ENCODE results near the gene OR6B2. TPM values are rescaled to one million over a fixed set of nuclear protein-coding genes. Genes with fewer than 3 reads are reported as not detected.

OR6B2 gene
- total RNA-seq, 1 experiment from 2014 or later, result not detected

DNA sequence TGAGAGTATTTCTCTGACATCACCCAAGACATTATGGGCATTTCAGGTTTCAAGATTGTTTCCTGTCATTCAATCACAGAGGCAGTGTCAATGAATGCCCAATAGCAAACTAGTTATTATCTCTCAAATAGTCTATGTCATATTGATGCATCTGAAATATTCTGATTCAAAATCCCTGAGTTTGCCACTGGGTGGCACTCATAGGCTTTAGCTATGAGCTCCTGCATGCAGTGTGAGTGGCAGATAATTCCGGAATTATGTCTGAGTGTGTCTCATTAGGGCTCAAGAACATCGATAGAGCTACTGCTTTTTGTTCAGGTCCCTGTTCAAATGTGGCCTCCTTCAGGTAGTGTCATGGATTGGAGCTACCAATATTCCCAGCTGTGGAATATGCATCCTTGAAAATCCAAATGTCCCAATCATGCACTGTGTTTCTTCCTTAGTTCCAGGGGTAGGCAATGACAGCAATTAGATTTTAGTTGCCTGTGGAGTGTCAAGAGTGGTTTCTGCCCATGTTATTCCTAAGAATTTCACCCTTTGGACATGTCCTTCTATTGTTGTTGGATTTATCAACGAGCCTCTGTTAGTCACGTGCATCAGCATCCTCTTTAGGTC, 30.9 kb upstream of the OR6B2 start:
- Histone ChIP-seq H3K27ac (ENCODE audit: low read depth, low read length, poor library complexity, severe bottlenecking) (no peak overlapping the region), H3K4me3 (ENCODE audit: low read depth, low read length, poor library complexity, severe bottlenecking) (no peak overlapping the region), H3K4me1 (ENCODE audit: insufficient read depth, low read length, poor library complexity, severe bottlenecking) (no peaks in the 10 kb centered on the region), H3K27me3 (replicated peaks; ENCODE audit: insufficient read depth, low read depth, low read length, poor library complexity) (peaks cover 68% of the 10 kb centered on the region), H3K9me3 (ENCODE audit: low read depth, low read length, poor library complexity, severe bottlenecking) (no peaks in the 10 kb centered on the region), H3K36me3 (ENCODE audit: insufficient read depth, low read length, poor library complexity, severe bottlenecking) (no peaks in the 10 kb centered on the region)
- ChIA-PET CTCF (interaction anchor here (1.8 to 1.9 kb wide), 2 partner anchors 80 to 83 kb away, joined by 17 to 21 read pairs; partner anchors contain the start of gene OTOS), POLR2A (ENCODE audit: low non-redundant PET) (no interaction called here)
- DNase-seq (ENCODE audit: low spot score), result peak; percentile 71
- TF ChIP-seq EZH2 (IDR thresholded peaks at IDR 0.05; ENCODE audit: borderline replicate concordance, low read depth, low read length, poor library complexity, severe bottlenecking), result no peak
- TF ChIP-seq, protein P1, sequence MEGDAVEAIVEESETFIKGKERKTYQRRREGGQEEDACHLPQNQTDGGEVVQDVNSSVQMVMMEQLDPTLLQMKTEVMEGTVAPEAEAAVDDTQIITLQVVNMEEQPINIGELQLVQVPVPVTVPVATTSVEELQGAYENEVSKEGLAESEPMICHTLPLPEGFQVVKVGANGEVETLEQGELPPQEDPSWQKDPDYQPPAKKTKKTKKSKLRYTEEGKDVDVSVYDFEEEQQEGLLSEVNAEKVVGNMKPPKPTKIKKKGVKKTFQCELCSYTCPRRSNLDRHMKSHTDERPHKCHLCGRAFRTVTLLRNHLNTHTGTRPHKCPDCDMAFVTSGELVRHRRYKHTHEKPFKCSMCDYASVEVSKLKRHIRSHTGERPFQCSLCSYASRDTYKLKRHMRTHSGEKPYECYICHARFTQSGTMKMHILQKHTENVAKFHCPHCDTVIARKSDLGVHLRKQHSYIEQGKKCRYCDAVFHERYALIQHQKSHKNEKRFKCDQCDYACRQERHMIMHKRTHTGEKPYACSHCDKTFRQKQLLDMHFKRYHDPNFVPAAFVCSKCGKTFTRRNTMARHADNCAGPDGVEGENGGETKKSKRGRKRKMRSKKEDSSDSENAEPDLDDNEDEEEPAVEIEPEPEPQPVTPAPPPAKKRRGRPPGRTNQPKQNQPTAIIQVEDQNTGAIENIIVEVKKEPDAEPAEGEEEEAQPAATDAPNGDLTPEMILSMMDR (conservative IDR thresholded peaks at IDR 0.05; ENCODE audit: low read depth, low read length), result peak; percentile 68
- BruUV-seq (replicated peaks), result no TSS peak
- intact Hi-C loops (cut with micrococcal nuclease; ENCODE audit: unreplicated experiment), result loop anchor here (1.0 to 5.0 kb wide), 2 partner anchors 82 to 376 kb away; partner anchors contain the start of gene GPC1

DNA sequence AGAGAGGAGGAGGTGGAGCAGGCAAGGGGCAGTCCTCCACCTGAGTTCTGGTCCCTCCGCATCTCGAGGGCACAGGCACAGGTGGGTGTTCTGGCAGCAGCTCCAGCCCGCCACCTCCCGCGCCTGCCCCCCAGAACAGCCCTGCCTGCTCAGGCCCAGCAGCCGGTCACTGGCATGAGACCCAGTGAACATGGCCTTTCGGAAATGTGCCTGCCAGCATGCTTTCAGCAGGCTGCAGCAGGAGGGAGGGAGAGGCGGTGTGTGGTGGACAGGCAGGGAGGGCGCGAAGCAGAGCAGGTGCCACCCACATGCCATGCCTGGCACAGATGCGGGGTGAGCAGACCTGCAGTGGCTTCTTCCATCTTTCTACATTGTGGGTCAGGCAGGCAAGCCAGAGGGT, 26.4 kb upstream of the OR6B2 start:
- H3K4me3 ChIP-seq (ENCODE audit: low read depth, low read length, poor library complexity, severe bottlenecking), result no peak overlapping the region
- H3K27me3 ChIP-seq (replicated peaks; ENCODE audit: insufficient read depth, low read depth, low read length, poor library complexity), result peaks cover 83% of the 10 kb centered on the region
- no peaks in the 10 kb centered on the region for H3K36me3 ChIP-seq (ENCODE audit: insufficient read depth, low read length, poor library complexity, severe bottlenecking)
- no TSS peak for BruUV-seq (replicated peaks)
- no peaks in the 10 kb centered on the region for H3K9me3 ChIP-seq (ENCODE audit: low read depth, low read length, poor library complexity, severe bottlenecking)
- TF ChIP-seq, protein P1 (conservative IDR thresholded peaks at IDR 0.05; ENCODE audit: low read depth, low read length), result no peak
- TF ChIP-seq EZH2 (IDR thresholded peaks at IDR 0.05; ENCODE audit: borderline replicate concordance, low read depth, low read length, poor library complexity, severe bottlenecking), result no peak
- intact Hi-C loops (cut with micrococcal nuclease; ENCODE audit: unreplicated experiment), result no loop called here
- no peak overlapping the region for H3K27ac ChIP-seq (ENCODE audit: low read depth, low read length, poor library complexity, severe bottlenecking)
- no peaks in the 10 kb centered on the region for H3K4me1 ChIP-seq (ENCODE audit: insufficient read depth, low read length, poor library complexity, severe bottlenecking)
- DNase-seq (ENCODE audit: low spot score), result no peak
- CTCF ChIA-PET, result no interaction called here
- POLR2A ChIA-PET (ENCODE audit: low non-redundant PET), result no interaction called here

DNA sequence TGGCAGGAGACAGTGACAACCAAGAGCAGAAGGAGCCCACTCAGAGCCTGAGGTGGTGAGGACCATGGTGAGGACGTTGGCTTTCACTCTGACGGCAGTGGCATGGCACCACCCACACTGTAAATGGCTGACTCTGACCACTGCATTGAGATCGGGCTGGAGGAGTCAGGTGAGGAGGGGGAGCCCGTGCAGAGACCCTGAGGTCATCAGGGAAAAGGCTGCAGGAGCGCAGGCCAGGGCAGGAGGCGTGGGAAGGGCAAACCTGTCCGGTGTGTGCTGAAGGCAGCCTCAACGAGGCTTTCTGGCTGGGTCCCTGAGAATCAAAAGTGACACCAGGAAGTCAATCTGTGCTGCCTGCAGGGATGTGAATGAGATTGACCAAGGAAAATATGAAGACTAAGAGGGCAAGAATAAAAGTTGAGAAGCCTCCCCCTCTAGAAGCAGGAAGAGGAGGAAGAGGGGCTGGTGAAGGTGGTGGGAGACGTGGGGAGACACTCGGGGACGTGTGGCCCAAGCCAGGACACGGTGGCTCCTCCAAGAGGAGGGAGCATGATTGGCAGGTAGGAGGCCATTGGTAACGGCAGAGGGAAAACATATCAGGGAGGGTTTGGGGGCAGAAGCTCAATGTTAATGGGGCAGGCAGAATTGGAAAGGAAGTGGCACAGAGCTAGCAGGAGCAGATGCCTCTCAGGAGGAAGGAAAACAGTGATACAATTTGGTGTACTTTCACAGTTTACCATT, 25.1 kb upstream of the OR6B2 start:
- peaks cover 96% of the 10 kb centered on the region for H3K27me3 ChIP-seq (replicated peaks; ENCODE audit: insufficient read depth, low read depth, low read length, poor library complexity)

More for the DNA sequence above, 25.1 kb upstream of the OR6B2 start:
- DNase-seq (ENCODE audit: low spot score), result no peak
- ChIA-PET POLR2A (ENCODE audit: low non-redundant PET) (no interaction called here), CTCF (no interaction called here)
- BruUV-seq (replicated peaks), result no TSS peak
- H3K36me3 ChIP-seq (ENCODE audit: insufficient read depth, low read length, poor library complexity, severe bottlenecking), result no peaks in the 10 kb centered on the region
- no peak overlapping the region for H3K27ac ChIP-seq (ENCODE audit: low read depth, low read length, poor library complexity, severe bottlenecking)
- no peaks in the 10 kb centered on the region for H3K4me1 ChIP-seq (ENCODE audit: insufficient read depth, low read length, poor library complexity, severe bottlenecking)
- TF ChIP-seq, protein P1 (conservative IDR thresholded peaks at IDR 0.05; ENCODE audit: low read depth, low read length), result no peak
- TF ChIP-seq EZH2 (IDR thresholded peaks at IDR 0.05; ENCODE audit: borderline replicate concordance, low read depth, low read length, poor library complexity, severe bottlenecking), result no peak
- intact Hi-C loops (cut with micrococcal nuclease; ENCODE audit: unreplicated experiment), result no loop called here
- no peaks in the 10 kb centered on the region for H3K9me3 ChIP-seq (ENCODE audit: low read depth, low read length, poor library complexity, severe bottlenecking)
- H3K4me3 ChIP-seq (ENCODE audit: low read depth, low read length, poor library complexity, severe bottlenecking), result no peak overlapping the region
